Measurements from ENCODE around the gene TGFB3.
"Not testable (repeated sequence)": the region's sequence is repeated elsewhere in the genome, so short reads cannot be mapped to it uniquely, and the experiment has no call there.

TGFB3 gene

DNA sequence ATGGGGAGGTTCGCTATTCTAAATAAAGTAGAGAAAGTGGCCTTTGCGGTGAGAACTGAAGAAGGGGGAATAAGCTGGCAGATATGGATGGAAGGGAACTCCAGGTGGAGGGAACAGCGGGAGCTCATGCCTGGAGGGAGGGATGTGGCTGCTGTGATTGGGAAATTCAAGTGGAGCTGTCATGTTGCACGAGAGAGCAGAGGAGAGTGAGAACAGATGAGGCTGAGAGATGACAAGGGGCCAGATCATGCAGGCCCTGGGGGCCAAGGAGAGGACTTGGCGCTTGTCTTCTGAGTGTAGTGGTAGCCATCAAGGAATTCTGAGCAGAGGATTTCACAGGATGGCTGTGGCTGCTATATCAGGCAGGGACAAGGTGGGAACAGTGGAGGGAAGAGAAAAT is 35.0 kb downstream of the TGFB3 start:
- no peak for DNase-seq

DNA sequence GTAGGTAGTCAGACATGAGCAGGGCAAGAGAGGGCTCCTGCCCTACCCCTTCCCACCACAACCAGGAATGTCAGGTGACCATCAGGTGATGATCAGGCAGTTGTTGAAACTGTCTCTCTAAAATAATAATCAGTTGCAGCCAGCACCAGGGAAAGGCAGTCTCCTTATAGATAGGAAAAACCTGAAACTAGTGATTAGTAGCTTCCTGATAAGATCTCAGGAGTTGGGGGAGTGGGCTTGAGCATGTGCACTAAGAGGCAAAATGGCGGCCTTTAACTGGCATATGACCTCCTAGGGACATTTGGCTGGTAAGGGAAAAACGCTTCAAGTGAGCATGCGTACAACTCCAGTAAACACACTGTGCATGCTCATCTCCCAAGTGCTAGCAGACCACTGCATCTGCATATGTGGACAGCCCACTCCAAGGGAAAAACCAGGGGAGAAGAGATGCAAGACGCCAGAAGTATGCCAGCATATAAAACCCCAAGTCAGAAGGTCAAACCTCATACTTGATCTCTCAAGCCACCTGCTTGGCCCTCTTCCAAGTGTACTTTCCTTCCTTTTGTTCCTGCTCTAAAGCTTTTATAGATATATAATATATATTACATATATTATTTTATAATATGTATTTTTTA is 37.1 kb downstream of the TGFB3 start:
- no peak for DNase-seq

DNA sequence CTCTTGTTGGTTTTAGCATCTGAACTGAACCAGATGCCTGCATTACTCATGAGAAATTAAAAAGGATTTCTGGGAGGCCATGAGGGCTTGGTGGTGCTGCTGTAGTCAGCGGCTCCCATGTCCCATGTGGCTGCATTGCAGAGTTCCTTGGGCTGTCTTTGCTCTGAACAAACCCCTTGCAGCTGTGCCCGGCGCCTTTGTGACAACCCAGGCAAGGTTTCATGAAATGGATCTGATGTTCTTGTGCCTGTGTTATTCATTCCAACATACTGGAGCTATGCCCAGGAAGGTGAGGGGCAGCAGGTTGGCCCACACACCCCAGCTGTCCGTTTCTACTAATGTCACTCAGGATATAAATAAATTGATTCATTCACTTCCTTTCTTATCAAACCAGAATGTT is 40.8 kb downstream of the TGFB3 start:
- DNase-seq: no peak

DNA sequence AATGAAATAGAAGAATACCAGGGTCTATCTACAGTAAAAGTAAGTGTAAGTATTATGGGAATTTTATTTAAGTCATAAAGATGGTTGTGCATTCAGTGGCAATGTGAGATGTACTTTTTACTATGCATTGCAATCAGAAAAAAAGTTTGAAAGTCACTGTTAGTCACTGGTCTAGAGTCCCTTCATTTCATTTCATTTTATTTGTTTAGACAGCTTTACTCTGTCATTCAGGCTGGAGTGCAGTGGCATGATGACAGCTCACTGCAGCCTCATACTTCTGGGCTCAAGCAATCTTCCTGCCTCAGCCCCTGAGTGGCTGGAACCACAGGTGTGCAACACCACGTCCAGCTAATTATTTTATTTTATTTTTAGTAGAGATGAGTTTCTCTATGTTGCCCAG is 42.6 kb downstream of the TGFB3 start:
- DNase-seq: no peak

GRCh38 chr14:75934998-75935628 is 46.7 kb downstream of the TGFB3 start:
- no peak for DNase-seq

GRCh38 chr14:75933712-75934296 is 48.0 kb downstream of the TGFB3 start:
- no peak for DNase-seq

- DNase-seq: no peak
Measured at GRCh38 chr14:75928690-75929181, 53.1 kb downstream of the TGFB3 start.

GRCh38 chr14:75927564-75928087 is 54.2 kb downstream of the TGFB3 start:
- DNase-seq: no peak

DNA sequence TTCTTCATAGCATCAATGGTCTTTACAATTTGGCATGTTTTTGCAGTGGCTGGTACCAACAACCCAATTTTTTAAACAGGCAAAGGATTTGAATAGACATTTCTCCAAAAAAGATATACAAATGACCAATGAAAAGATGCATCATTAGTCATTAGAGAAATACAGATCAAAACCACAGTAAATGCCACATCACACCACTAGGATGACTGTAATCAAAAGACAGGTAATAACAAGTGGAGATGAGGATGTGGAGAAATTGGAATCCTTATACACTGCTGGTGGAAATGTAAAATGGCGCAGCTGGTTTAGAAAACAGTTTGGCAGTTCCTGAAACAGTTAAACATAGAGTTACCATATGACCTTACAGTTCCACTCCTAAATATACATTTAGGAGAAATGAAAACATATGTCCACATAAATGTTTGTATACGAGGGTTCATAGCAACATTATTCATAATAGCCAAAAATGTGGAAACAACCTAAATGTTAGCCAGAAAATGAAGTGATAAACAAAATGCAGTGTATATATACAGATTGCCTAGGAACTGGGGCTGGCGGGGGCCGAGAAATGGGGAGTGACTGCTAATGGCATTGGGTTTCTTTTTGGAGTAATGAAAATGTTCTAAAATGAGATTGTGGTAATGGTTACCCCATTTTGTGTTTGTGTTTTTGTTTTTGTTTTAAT is 55.2 kb downstream of the TGFB3 start:
- DNase-seq: no peak

- not testable (repeated sequence) for DNase-seq
Measured at GRCh38 chr14:75925141-75925840, 56.5 kb downstream of the TGFB3 start.

DNA sequence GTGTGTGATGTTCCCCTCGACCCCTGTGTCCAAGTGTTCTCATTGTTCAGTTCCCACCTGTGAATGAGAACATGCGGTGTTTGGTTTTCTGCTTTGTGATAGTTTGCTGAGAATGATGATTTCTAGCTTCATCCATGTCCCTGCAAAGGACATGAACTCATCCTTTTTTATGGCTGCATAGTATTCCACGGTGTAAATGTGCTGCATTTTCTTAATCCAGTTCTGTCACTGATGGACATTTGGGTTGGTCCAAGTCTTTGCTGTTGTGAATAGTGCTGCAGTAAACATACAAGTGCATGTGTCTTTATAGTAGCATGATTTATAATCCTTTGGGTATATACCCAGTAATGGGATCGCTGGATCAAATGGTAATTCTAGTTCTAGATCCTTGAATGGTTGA is 61.4 kb downstream of the TGFB3 start:
- DNase-seq: not testable (repeated sequence)

DNA sequence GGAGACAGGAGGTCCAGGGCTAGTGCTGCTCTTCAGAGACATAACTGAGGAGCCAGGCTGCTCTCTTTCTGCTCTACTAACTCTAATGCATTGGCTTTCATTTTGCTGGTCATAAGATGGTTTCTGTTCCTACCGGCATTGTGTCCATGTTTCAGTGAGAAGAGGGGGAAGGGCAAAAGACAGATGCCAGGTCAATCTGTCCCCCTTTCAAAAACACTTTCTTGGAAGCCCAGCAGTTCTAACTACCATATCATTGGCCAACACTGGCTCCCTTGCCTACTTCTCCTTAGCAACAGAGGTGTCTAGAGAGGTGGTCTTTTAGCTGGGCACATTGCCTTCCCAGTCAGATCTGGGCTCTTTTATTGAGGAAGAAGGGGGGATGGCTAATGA is 63.9 kb downstream of the TGFB3 start:
- DNase-seq: no peak

DNA sequence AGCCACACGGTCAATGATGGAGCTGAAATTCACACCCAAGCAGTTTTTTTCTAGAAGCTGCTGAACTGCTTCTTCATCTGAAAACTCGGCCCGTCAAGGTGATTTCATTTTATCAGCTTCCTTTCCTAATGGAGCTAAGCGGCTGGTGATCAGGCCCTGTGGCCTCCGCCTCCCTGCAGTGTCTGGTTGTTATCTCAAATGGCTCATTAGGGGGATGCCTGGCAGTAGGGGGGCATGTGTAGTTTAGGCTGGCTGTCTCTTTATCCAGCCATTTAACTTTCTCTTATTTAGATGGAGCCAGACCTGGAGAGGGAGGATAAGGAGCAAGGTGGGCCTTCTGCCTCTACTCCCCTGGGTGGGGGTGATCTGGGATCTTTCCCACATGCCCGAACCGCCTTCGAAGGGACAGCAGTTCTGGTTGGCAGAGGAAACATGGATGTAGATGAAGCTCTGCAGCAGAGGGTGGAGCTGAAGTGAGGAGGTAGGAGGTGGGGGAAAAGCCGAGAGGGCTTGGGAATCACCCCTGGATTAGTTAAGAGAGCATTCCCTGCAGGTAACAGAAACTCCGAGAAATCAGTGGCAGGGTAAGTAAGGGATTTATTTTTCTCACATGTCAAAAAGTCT is 64.4 kb downstream of the TGFB3 start:
- DNase-seq: no peak

DNA sequence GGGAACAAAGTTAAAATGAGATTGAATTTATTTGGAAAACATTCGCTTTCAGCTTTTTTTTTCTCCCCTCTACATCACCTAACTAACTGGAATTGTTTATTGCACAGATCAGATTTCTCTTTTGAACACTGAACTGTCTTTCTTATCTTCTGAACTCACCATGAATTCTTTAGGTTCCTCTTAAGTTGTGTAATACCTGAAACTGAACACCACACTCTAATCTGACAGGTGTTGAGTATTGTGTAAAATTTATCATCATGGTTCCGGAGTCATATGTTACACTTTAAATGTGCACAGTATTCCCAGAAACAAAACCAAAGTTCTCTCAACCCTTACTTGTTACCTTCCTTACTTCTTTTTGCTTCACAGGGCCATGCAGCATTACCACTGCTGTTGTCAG is 66.8 kb downstream of the TGFB3 start:
- DNase-seq: no peak

GRCh38 chr14:75913183-75913582 is 68.6 kb downstream of the TGFB3 start:
- DNase-seq: no peak

DNA sequence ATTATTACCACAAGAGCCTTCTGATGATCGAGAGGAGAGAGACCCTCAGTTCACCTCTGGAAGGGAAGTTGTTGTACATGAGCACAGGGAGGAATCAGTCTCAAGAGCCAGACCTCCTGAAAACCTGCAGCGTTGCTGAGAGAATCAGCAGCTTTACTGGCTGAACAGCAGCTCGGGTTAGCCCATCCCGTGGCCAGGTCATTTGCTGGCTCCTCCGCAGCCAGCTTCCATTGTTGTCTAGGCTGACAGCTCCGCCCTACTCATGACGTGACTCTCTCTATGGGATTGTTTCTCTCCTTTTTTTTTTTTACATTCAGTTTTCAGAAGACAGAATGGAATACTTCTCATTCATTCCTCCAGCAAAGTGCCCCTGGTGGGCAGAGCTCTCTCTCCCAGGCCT is 69.9 kb downstream of the TGFB3 start:
- no peak for DNase-seq

- no peak for DNase-seq
Measured at GRCh38 chr14:75910048-75910447, 71.7 kb downstream of the TGFB3 start.

DNA sequence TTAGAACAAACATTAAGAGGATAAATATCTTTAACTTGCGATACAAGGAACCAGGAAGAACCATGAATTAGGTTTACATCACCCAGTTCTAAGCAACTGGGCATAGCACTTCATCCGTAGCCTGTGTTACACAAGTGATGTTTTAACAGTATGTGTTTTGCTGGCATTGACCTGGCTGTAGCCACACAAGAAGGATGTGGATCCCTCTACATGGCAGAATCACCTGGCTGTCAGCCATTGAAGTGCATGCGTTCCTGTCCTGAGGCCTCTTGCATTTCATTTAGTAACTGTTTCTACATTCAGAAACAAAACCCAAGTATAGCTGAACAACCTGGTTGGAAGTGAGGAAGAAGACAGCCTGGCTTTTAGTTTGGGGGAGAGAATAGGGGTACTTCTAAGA is 72.2 kb downstream of the TGFB3 start:
- no peak for DNase-seq
